Islet of Langerhans (tissue), 1 donor: Measurements from ENCODE around the gene PNLIP.

Experiments used
- FAIRE-seq: peaks from one replicate; lab custom pipeline; 2011; peaks lifted over from hg19 to GRCh38; lab: Jason Lieb, UNC

The PNLIP gene

GRCh38 chr10:116615199-116615776 lies 69.6 kb downstream of the PNLIP start:
- FAIRE-seq, result no peak
